ENCODE results near the gene CPLANE2. TPM values are rescaled to one million over a fixed set of nuclear protein-coding genes. Genes with fewer than 3 reads are reported as not detected.

CPLANE2 gene
- total RNA-seq, 1 experiment from 2014 or later = 4.2 TPM

GRCh38 chr1:16244650-16245285, 7.8 kb upstream of the CPLANE2 start:
- intact Hi-C loops (cut with micrococcal nuclease; ENCODE audit: unreplicated experiment) = loop anchor here (2.0 to 5.0 kb wide), 2 partner anchors 37 to 166 kb away; no protein-coding TSS in a partner anchor
- CTCF ChIA-PET = interaction anchor here (0.6 to 1.5 kb wide), 4 partner anchors 28 to 165 kb away, joined by 3 to 6 read pairs (median 4); no protein-coding TSS in a partner anchor
- TF ChIP-seq CTCF (IDR thresholded peaks at IDR 0.05; ENCODE audit: unreplicated experiment) = no peak
- no peak for DNase-seq
- no peak overlapping the region for H3K4me3 Mint-ChIP-seq (ENCODE audit: low read depth, unreplicated experiment)
- H3K36me3 Mint-ChIP-seq (ENCODE audit: insufficient read depth, unreplicated experiment) = peaks cover 25% of the 10 kb centered on the region
- no peaks in the 10 kb centered on the region for H3K9me3 Mint-ChIP-seq (ENCODE audit: low read depth, unreplicated experiment)
- BruUV-seq (replicated peaks) = no TSS peak
- peaks cover 24% of the 10 kb centered on the region for H3K4me1 Mint-ChIP-seq (ENCODE audit: low read depth, unreplicated experiment)
- no peaks in the 10 kb centered on the region for H3K27me3 Mint-ChIP-seq (ENCODE audit: unreplicated experiment)
- H3K27ac Mint-ChIP-seq (ENCODE audit: unreplicated experiment) = no peak overlapping the region

GRCh38 chr1:16243936-16244649, 7.1 kb upstream of the CPLANE2 start:
- TF ChIP-seq CTCF (IDR thresholded peaks at IDR 0.05; ENCODE audit: unreplicated experiment) = peak; percentile 63
- Mint-ChIP-seq H3K27me3 (ENCODE audit: unreplicated experiment) (no peaks in the 10 kb centered on the region), H3K36me3 (ENCODE audit: insufficient read depth, unreplicated experiment) (peaks cover 18% of the 10 kb centered on the region), H3K9me3 (ENCODE audit: low read depth, unreplicated experiment) (no peaks in the 10 kb centered on the region), H3K4me1 (ENCODE audit: low read depth, unreplicated experiment) (peaks cover 17% of the 10 kb centered on the region), H3K4me3 (ENCODE audit: low read depth, unreplicated experiment) (no peak overlapping the region), H3K27ac (ENCODE audit: unreplicated experiment) (no peak overlapping the region)
- intact Hi-C loops (cut with micrococcal nuclease; ENCODE audit: unreplicated experiment) = loop anchor here (2.0 to 5.0 kb wide), 2 partner anchors 37 to 165 kb away; no protein-coding TSS in a partner anchor
- DNase-seq = peak; percentile 71
- no TSS peak for BruUV-seq (replicated peaks)
- CTCF ChIA-PET = interaction anchor here (0.6 to 1.5 kb wide), 4 partner anchors 27 to 165 kb away, joined by 3 to 6 read pairs (median 4); no protein-coding TSS in a partner anchor

- Mint-ChIP-seq H3K4me3 (ENCODE audit: low read depth, unreplicated experiment) (no peak overlapping the region), H3K27me3 (ENCODE audit: unreplicated experiment) (no peaks in the 10 kb centered on the region), H3K4me1 (ENCODE audit: low read depth, unreplicated experiment) (peaks cover 8% of the 10 kb centered on the region), H3K9me3 (ENCODE audit: low read depth, unreplicated experiment) (no peaks in the 10 kb centered on the region), H3K27ac (ENCODE audit: unreplicated experiment) (no peak overlapping the region), H3K36me3 (ENCODE audit: insufficient read depth, unreplicated experiment) (peaks cover 11% of the 10 kb centered on the region)
- intact Hi-C loops (cut with micrococcal nuclease; ENCODE audit: unreplicated experiment) = loop anchor here (5.0 kb wide), 1 partner anchor 36 kb away; no protein-coding TSS in a partner anchor
- no TSS peak for BruUV-seq (replicated peaks)
- DNase-seq = no peak
- CTCF ChIA-PET = no interaction called here
- no peak for TF ChIP-seq CTCF (IDR thresholded peaks at IDR 0.05; ENCODE audit: unreplicated experiment)
Observed at GRCh38 chr1:16243215-16243610, 6.2 kb upstream of the CPLANE2 start.

- peaks cover 3% of the 10 kb centered on the region for H3K4me1 Mint-ChIP-seq (ENCODE audit: low read depth, unreplicated experiment)
- H3K27ac Mint-ChIP-seq (ENCODE audit: unreplicated experiment) = no peak overlapping the region
- intact Hi-C loops (cut with micrococcal nuclease; ENCODE audit: unreplicated experiment) = loop anchor here (5.0 kb wide), 1 partner anchor 35 kb away; no protein-coding TSS in a partner anchor
- H3K9me3 Mint-ChIP-seq (ENCODE audit: low read depth, unreplicated experiment) = no peaks in the 10 kb centered on the region
- no peak for DNase-seq
- CTCF ChIA-PET = no interaction called here
- TF ChIP-seq CTCF (IDR thresholded peaks at IDR 0.05; ENCODE audit: unreplicated experiment) = no peak
- H3K36me3 Mint-ChIP-seq (ENCODE audit: insufficient read depth, unreplicated experiment) = peaks cover 11% of the 10 kb centered on the region
- no TSS peak for BruUV-seq (replicated peaks)
- no peak overlapping the region for H3K4me3 Mint-ChIP-seq (ENCODE audit: low read depth, unreplicated experiment)
- no peaks in the 10 kb centered on the region for H3K27me3 Mint-ChIP-seq (ENCODE audit: unreplicated experiment)
Observed at GRCh38 chr1:16242556-16243214, 5.7 kb upstream of the CPLANE2 start.

Data from Calu3 (cell line).